Heart left ventricle (tissue), 16 donors: ENCODE measurements around the gene CETN3. TPM values are rescaled to one million over a fixed set of nuclear protein-coding genes. Genes with fewer than 3 reads are reported as not detected.

Source experiments
- ATAC-seq, 4 donors: fragments of 200-7000 bp; cut with Tn5 transposase; one replicate each; pipeline ENCODE4 v1.9.1; 2020 to 2022; ENCODE audit warnings: moderate library complexity in 4 of 4, mild to moderate bottlenecking in 3 of 4, moderate number of reproducible peaks in 1 of 4
- DNase-seq, 5 donors: peaks; one replicate each; pipeline ENCODE4 v3.0.0-alpha.2; 2020
- H3K27ac ChIP-seq, 12 donors: fragments of 200-600 bp; sonication (generic) in 4 of 12; one replicate each; pipeline versions ENCODE4 v1.5.0 to v1.8.0; 2016 to 2022; ENCODE audit warnings: mild to moderate bottlenecking in 2 of 12
- H3K27me3 ChIP-seq, 9 donors: fragments of 200-600 bp; sonication (generic) in 2 of 9; one replicate each; pipeline versions ENCODE4 v1.5.1 to v1.8.0; 2016 to 2022; ENCODE audit warnings: mild to moderate bottlenecking in 3 of 9
- H3K36me3 ChIP-seq, 9 donors: fragments of 200-600 bp; sonication (generic) in 2 of 9; one replicate each; pipeline versions ENCODE4 v1.5.0 to v1.8.0; 2018 to 2022; ENCODE audit warnings: mild to moderate bottlenecking in 2 of 9
- H3K4me1 ChIP-seq, 12 donors: fragments of 200-600 bp; sonication (generic) in 4 of 12; one replicate each; pipeline versions ENCODE4 v1.5.0 to v1.8.0; 2016 to 2022; ENCODE audit warnings: mild to moderate bottlenecking in 3 of 12
- H3K4me3 ChIP-seq, 12 donors: fragments of 200-600 bp; sonication (generic) in 4 of 12; one replicate each; pipeline versions ENCODE4 v1.5.0 to v1.8.0; 2017 to 2022; ENCODE audit warnings: mild to moderate bottlenecking in 9 of 12, moderate library complexity in 4 of 12
- H3K9me3 ChIP-seq, 12 donors: fragments of 200-600 bp; sonication (generic) in 4 of 12; one replicate each; pipeline versions ENCODE4 v1.5.0 to v1.8.0; 2016 to 2022; ENCODE audit warnings: mild to moderate bottlenecking in 1 of 12
- CTCF ChIP-seq, 12 donors: fragments of 200-600 bp; sonication (generic) in 4 of 12; IDR thresholded peaks; one replicate each; pipeline versions ENCODE4 v1.5.0 to v1.8.0; 2018 to 2022; ENCODE audit warnings: antibody characterized with exemption in 12 of 12, mild to moderate bottlenecking in 5 of 12
- POLR2A ChIP-seq, 2 donors: fragments of 450-650 bp; IDR thresholded peaks; one replicate each; pipeline ENCODE4 v1.6.1; 2017; ENCODE audit warnings: antibody characterized with exemption in 2 of 2, mild to moderate bottlenecking in 2 of 2, moderate library complexity in 2 of 2
- WGBS, 4 donors: extraction: QIAGEN DNeasy Blood & Tissue Kit in 2 of 4; methylation state at CpG; one replicate each; pipeline versions ENCODE4 v1.1.5 to v1.1.7; 2013 to 2018; 5-methylcytosine and 5-hydroxymethylcytosine counted together
- intact Hi-C, 10 donors: fragments of 100-400 bp; cut with DNase I; formaldehyde crosslinking; loops; one replicate each; pipeline versions ENCODE4 v1.11.1 to v1.14.2; 2022
- polyA plus RNA-seq, 2 donors: library from polyadenylated mRNA; stranded (reverse); fragments of 200-250 nt; gene quantifications; one replicate each; pipeline ENCODE4 v1.2.3, GENCODE V29; 2013
- total RNA-seq, 9 donors: library from RNA; depleted of rRNA in 2 of 9; stranded (reverse); fragments of >200 nt in 2 of 9; fragmentation: NEBNext Ultra II Directional in 3 of 9; extraction: Animal tissue kit (Norgen Biotek cat#: 25700) in 3 of 9; gene quantifications; one replicate each; pipeline versions ENCODE4 v1.1.0 to v1.2.4, GENCODE V29; 2016 to 2023
- donor health status: ischemic (EF 13 %, LVEDD 7.1; RV severe dilation, severe dysfunction).
- donor health status: healthy with polysubstance abuse.
- donor health status: DM: no; HTN: yes; CAD: no.
- donor health status: DM: no; HTN: no; CAD: no.
- donor health status: ischemic (EF 25% LVEDD 6.9; RV normal size, moderate dysfunction).
- donor health status: ischemic (EF 25% LVEDD 5.7; RV mildly dilated, moderate dysfunction).
- donor health status: healthy.
- donor health status: DM: yes; HTN: yes; CAD: no.
- donor health status: ischemic (EF 35%, LVEDD 5.7; RV mildly dilated, moderate dysfunction).
- donor health status: nonischemic (EF 11% LVEDD 7.7; RV severe dilation, severe dysfunction).
- donor health status: DM: yes; HTN: yes; CAD: no.
- donor health status: PGD.
- donor health status: ischemic (EF 29% LVEDD 5.4; RV normal size, mild dysfunction).
- donor health status: nonischemic (EF 23%, LVEDD 6.1; RV moderate dilation, normal function).

The CETN3 gene
- total and polyA plus RNA-seq, 11 donors, result 9.3 to 28.3 (median 18.9) TPM

GRCh38 chr5:90421136-90421535 lies 11.6 kb upstream of the CETN3 start:
- H3K27ac ChIP-seq, result no peak overlapping the region
- H3K36me3 ChIP-seq, result no peaks in the 10 kb centered on the region
- H3K27me3 ChIP-seq, result no peaks in the 10 kb centered on the region
- H3K9me3 ChIP-seq, result no peaks in the 10 kb centered on the region
- H3K4me1 ChIP-seq, result no peaks in the 10 kb centered on the region
- no peak overlapping the region for H3K4me3 ChIP-seq
- TF ChIP-seq CTCF (IDR thresholded peaks at IDR 0.05), result peak in 3 of 12 donors; percentile 8 to 24 (median 16)
- TF ChIP-seq POLR2A (IDR thresholded peaks at IDR 0.05), result no peak
- intact Hi-C loops, result no loop called here
- no peak for DNase-seq
- 23 to 31% (median 29%) methylated on average over 4 of the region's 4 CpGs for WGBS, 4 donors
- ATAC-seq, result peak in 3 of 4 donors; percentile 45 to 69 (median 64)

DNA sequence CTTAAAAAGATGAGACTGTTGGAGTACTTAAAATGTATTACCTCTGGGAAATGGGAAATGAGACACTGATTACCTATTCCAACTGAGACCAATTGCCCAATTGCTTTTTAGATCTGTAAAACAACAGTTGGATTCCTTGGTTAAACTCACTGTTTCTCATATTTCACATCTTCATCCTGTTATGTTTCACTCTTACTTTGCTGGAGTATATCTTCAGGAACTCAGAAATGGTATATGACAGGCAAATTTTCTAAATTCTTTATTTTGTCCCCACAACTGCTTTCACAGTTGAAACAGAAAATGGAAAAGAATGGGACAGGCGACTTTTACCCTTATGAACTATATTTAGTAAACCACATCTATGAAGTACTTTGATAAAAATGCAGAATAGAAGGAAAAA lies 8.7 kb upstream of the CETN3 start:
- no peak overlapping the region for H3K27ac ChIP-seq
- ATAC-seq, result no peak
- H3K36me3 ChIP-seq, result no peaks in the 10 kb centered on the region
- no peaks in the 10 kb centered on the region for H3K27me3 ChIP-seq
- intact Hi-C loops, result loop anchor here in 1 of 10 donors (10.0 kb wide), 1 partner anchor 57 kb away; the partner anchor contains the start of genes MBLAC2 and POLR3G
- no peaks in the 10 kb centered on the region for H3K9me3 ChIP-seq
- TF ChIP-seq POLR2A (IDR thresholded peaks at IDR 0.05), result no peak
- no peak for TF ChIP-seq CTCF (IDR thresholded peaks at IDR 0.05)
- 65 to 84% (median 73%) methylated on average over 1 of the region's 1 CpG for WGBS, 4 donors
- no peaks in the 10 kb centered on the region for H3K4me1 ChIP-seq
- no peak overlapping the region for H3K4me3 ChIP-seq
- DNase-seq, result no peak

DNA sequence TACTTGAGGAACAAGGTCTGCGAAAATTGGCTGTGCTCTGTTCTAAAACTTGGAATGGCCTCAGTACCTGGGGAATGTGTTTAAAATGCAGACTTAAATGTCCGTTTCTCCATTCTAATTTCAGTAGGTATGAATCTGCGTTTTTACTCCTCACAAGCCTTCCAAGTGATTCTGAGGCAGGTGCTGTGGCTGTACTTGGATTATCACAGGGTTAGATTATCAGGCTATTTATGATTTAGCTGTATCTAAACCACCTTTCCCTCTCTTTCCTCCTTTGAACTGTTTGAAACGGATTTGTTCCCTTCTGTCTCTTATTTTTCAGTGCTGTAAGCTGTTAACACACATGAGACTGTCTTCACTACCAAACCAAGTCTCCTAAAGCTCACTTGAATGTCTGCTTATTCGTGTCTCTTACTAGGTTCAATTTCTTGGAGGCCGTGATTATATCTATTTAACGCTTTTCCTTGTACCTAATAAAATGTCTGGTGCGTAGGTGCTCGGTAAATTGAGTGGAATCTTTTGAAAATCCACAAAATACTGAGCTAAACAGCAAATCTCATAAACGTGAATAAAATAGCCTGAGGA lies 714 bp upstream of the CETN3 start:
- ATAC-seq (no peak), DNase-seq (no peak)
- H3K4me3 ChIP-seq, result peak overlapping the region; percentile 44 to 96 (median 80)
- peak overlapping the region; percentile 72 to 99 (median 94) for H3K27ac ChIP-seq
- TF ChIP-seq POLR2A (IDR thresholded peaks at IDR 0.05) (no peak), CTCF (IDR thresholded peaks at IDR 0.05) (no peak)
- H3K9me3 ChIP-seq, result no peaks in the 10 kb centered on the region
- intact Hi-C loops, result loop anchor here in 3 of 10 donors (5.0 to 10.0 kb wide), 2 partner anchors 62 to 65 kb away; partner anchors contain the start of genes MBLAC2 (in 3 of the 3) and POLR3G (in 3 of the 3)
- H3K27me3 ChIP-seq, result no peaks in the 10 kb centered on the region
- peaks cover 0 to 21% (median 0%) of the 10 kb centered on the region in 9 donors for H3K36me3 ChIP-seq
- WGBS, 4 donors, result 1 to 2% (median 2%) methylated on average over 10 of the region's 10 CpGs
- H3K4me1 ChIP-seq, result peaks cover 0 to 23% (median 13%) of the 10 kb centered on the region in 12 donors

DNA sequence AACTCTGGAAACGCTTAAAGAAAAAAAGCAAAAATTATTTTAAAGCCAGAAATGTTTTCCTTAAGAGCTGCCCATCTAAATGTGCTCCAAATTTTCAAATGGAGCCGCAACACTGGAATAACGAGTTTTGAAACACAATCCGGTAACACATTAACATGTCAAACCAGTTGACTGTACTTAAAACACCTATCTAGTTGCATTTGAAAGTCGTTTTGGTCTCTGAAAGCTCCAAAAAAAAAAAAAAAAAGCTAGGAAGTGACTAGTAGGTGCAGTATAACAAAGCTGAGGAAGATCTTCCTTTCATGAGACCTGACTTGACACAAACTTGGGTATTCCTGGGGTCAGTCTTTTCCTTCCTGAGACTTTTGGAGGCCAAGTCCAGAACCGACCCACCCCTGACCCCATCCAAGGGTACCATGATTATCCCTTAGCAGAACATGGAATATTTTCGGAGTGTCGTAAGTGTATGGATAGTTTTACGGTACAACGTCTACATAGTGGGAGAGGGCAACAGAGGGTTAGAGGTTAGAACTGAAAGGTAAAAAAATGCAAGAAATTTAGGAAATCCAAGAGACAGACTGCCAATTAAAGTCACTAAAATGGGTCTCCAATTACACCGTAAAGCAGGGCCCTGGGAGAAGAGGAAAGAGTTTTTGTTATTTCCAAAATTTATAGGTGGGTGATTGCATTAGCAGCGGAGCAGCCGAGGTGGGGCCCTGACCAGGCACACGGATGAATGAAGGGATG lies 812 bp downstream of the CETN3 start:
- no peaks in the 10 kb centered on the region for H3K27me3 ChIP-seq
- ATAC-seq, result no peak
- H3K27ac ChIP-seq, result peak overlapping the region; percentile 91 to 99 (median 97)
- H3K9me3 ChIP-seq, result no peaks in the 10 kb centered on the region
- intact Hi-C loops, result loop anchor here in 3 of 10 donors (1.0 to 5.0 kb wide), 3 partner anchors 64 to 121 kb away; partner anchors contain the start of genes LYSMD3 (in 2 of the 3), MBLAC2 (in 1 of the 3) and POLR3G (in 1 of the 3)
- H3K4me1 ChIP-seq, result peaks cover 0 to 23% (median 13%) of the 10 kb centered on the region in 12 donors
- WGBS, 4 donors, result 15 to 20% (median 17%) methylated on average over 14 of the region's 14 CpGs
- H3K36me3 ChIP-seq, result peaks cover 0 to 36% (median 2%) of the 10 kb centered on the region in 9 donors
- H3K4me3 ChIP-seq, result peak overlapping the region; percentile 49 to 96 (median 80)
- no peak for DNase-seq
- TF ChIP-seq POLR2A (IDR thresholded peaks at IDR 0.05) (no peak), CTCF (IDR thresholded peaks at IDR 0.05) (no peak)
